Subcutaneous preadipocyte (primary cell): ENCODE results near the gene CBX2. TPM values are rescaled to one million over a fixed set of nuclear protein-coding genes. Genes with fewer than 3 reads are reported as not detected.

Experiments used
- total RNA-seq: library from RNA; depleted of rRNA; stranded (reverse); fragments of >200 nt; gene quantifications from 2 replicates; pipeline ENCODE4 v1.2.3, GENCODE V29; 2012

The CBX2 gene
- 1.1 and 3.5 TPM in 2 replicates for total RNA-seq

DNA sequence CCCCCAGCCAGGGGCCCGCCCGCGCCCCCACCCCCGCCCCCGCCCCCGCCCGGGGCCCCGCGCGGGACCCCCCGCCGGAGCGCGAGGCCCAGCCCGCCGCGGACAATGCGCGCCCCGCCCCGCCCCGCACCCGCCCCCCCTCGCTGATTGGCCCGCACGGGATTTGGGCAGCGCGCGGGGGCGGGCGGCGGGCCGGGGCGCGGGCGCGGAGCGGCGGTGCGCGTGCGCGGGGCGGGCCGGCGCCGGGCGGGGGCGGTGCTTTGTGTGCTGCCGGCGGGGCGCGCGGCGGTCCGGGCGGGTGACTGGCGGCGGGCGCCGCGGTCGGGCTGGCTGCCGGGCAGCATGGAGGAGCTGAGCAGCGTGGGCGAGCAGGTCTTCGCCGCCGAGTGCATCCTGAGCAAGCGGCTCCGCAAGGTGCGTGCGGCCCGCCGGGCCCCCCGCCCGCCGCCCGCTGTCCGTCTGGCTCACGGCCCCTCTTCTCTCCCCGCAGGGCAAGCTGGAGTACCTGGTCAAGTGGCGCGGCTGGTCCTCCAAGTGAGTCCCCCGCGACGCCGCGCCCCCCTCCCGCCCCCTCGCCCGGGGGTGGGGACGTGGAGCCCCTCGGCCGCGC is at the start of gene CBX2:
Gene CBX2, plus strand, starts transcription at position 255 of the 610 bp plus-strand sequence. Its CDS starts 88 bp downstream, at position 343.

DNA sequence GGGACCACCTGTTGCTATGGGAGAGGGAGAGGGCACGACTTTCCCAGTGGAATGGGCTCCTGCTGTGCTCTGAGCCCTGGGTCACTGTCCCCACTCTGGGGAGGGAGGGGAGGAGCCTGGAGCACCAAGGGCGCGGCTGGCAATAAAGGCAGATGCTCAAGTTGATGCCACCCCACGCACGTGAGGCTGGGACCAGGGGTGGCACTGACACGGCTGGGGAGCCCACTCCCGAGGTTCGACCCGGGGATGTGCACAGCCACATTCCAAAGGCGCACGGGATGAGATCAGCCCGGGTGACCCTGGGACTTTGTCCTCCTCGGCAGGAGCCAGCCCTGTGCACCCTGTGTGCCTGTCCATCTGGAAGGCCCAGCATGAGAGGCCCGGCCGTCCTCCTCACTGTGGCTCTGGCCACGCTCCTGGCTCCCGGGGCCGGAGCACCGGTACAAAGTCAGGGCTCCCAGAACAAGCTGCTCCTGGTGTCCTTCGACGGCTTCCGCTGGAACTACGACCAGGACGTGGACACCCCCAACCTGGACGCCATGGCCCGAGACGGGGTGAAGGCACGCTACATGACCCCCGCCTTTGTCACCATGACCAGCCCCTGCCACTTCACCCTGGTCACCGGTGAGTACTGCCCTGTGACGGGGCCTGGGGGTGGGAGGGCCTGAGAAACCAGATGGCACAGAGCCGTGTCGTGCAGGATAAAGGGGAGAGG is 47.0 kb upstream of the CBX2 start, which contains the start of gene ENPP7:
Gene ENPP7, plus strand, starts transcription at position 175 of the 715 bp plus-strand sequence. Its CDS starts 197 bp downstream, at position 372.

DNA sequence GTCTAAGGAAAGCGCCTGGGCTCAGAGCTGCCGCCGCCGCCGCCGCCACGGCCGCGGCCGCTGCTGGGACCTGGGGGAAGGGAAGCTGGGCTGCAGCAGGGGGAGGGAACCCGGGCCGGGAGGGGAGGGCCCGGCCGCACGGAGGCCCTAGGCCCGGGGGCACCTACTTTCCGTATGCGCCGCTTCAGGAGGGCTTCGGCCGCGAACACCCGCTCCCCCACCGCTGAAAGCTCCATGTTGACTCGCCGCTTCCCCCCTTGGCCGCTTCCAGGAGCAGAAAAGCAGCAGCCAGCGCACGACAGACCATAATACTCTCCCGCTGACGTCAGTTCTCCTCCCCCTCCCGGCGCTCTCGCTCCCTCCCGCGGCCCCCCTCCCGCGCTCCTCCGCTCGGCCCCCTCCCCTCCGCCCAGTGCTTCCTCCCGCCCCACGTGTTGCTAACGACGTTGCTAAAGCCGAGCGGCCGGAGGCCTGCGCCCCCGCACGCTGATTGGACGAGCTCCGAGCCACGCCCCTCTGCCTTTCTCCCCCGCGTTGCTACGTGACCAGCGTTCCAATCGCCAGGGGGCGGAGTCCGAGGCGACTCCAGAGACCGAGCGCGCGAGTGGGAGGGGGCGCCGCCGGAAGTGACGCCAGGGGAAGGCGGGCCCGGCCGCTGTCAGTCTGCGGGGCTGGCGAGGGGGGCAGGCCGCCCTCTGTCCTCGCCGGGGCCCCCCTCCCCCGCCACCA is 19.0 kb downstream of the CBX2 start, which contains the start of gene CBX8:
Gene CBX8, minus strand, starts transcription at position 315 of the 729 bp plus-strand sequence. Its CDS starts 79 bp downstream, at position 236.

Other genes starting within 250 kb of the CBX2 start
- not detected in 2 replicates for gene RBFOX3, start 167.1 kb upstream of the CBX2 start, total RNA-seq
- not detected in 2 replicates for gene ENPP7, start 47.2 kb upstream of the CBX2 start, total RNA-seq
- gene CBX8, start 18.9 kb downstream of the CBX2 start, total RNA-seq, result 1.1 and 2.0 TPM in 2 replicates
- gene CBX4, start 61.3 kb downstream of the CBX2 start, total RNA-seq, result 6.6 and 8.8 TPM in 2 replicates